HG02885 (cell line): ENCODE measurements around the gene JADE3.

ENCODE experiments used
- ATAC-seq: cut with Tn5 transposase; IDR thresholded peaks from one replicate; pipeline ENCODE4 v1.9.1; 2021; ENCODE audit warnings: mild to moderate bottlenecking; ENCODE audit not compliant: unreplicated experiment, poor library complexity

The JADE3 gene

GRCh38 chrX:47098338-47099094 lies 186.3 kb downstream of the JADE3 start:
- no peak for ATAC-seq

GRCh38 chrX:47101206-47101605 lies 189.0 kb downstream of the JADE3 start:
- no peak for ATAC-seq
